GM19043 (cell line): Measurements from ENCODE around the gene GLB1L.
A peak's percentile ranks its signal among the peaks of the same experiment; 100 is the strongest.

Source experiments
- ATAC-seq: cut with Tn5 transposase; IDR thresholded peaks from one replicate; pipeline ENCODE4 v1.9.1; 2021; ENCODE audit warnings: low read depth; ENCODE audit not compliant: unreplicated experiment

Gene GLB1L

GRCh38 chr2:219228041-219228910 is 17.0 kb downstream of the GLB1L start:
- ATAC-seq: no peak

DNA sequence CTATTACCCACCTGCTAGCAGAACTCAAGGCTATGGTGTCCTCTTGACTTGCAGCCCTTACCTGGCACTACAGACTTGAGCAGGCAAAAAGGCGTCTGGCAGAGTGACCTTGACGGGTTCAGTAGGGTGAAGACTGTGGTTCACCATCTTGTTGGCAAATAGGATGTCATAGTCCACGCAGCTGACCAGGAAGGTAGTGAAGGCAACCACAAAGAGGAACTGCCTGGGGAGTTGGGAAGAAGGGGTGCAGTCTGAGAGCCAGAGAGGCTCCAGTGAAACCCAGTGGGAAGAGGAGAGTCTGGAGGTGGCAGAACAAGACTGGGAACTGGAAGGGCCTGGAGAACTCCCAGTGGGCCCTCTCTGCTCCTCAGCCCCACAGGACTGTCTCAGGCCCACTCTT is 19.9 kb downstream of the GLB1L start:
- no peak for ATAC-seq

DNA sequence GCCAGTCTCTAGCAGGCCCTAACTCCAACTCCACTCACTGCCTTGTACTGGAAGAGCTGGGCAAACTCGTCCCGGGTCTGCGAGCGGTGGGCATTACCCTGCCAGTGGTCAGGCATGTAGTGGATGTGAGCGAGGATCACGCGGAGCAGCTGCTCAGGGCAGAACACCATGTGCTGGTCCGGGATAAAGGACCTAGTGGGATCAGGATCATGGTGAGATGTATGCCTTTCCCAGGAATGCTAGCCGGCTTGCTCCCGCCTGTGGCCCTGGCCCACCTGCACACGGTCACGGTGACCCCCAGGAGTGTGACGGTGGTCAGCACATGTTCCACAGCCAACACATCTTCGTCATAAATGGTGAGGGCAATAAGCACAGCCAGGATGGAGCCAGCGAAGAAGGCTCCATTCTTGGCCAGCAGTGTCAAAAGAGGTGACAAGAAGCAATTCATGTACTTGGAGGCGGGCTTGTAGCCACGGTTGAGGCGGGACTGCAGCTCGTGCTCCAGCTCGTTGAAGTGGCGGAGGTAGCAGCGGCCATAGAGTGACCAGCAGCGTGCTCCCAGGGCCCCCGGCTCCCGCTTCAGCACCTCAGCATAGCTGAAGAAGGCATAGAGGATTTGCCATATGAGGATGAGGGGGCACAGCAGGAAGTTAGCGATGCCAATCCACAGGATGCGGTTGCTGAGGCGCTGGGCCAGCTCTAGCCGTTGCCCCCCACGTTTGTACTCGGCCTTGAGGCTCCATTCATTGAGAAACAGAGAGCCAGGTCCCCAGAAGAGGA is 21.2 kb downstream of the GLB1L start:
- no peak for ATAC-seq

DNA sequence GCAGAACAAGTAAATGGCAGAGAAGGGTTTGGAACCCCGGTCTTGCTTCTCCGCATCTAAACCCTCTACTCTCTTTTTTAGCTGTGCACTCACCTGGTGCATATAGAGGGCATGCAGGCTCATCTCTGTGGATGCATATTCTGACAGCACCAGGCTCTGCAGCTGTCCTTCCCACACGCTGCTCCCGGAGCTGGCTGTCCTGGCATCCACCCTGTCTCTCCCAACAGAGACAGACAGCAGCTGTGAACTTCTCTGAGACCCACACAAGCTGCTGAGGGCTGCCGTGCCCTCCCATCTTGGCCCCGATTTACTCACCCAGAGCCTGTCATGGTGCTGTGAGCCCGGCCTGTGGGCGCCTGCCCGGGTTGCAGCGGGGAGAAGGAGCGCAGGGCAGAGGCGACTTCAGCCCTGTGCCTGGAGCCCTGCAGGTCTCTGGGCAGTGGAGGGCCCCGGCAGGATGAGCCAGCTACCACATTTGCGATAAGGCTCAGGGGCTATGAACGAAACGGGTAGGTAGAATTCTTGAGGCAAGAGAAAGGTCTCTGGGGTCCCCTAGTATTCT is 23.2 kb downstream of the GLB1L start:
- no peak for ATAC-seq

- ATAC-seq: no peak
Observed at GRCh38 chr2:219220652-219221402, 24.4 kb downstream of the GLB1L start.

DNA sequence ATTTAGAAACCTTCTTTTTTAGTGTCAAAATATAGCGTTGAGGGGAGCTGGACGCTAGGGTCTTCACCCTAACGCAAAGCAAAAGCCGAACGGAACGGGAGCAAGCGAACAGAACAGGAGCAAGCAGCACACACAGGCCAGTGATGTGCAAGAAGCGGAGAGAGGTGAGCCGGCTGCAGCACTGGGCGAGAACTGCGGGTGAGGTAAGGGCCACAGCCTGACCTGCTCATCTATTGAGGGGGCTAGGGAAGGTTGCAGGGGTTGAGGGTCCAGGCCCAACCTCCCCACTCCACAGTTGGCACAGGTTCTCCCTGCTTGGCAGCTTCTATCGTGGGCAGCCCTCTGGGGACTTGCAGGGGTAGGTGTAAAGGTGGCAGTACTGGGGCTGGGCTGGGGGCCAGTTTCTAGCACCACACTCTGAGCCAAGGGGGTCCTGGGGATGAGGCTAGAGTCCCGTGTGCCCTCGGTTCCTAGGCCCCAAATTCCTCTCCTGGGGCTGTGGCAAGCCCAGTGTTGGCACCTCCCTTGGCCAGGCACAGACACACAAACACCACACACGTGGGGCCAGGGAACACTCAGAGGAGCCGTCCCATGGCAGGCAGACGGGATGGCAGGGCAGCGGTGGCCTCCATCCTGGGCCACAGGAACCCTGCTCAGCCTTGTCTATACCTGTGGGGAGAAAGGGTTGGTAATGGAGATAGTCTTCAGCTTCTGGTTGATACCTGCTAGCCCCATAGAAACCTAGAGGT is 25.3 kb downstream of the GLB1L start:
- ATAC-seq: no peak

DNA sequence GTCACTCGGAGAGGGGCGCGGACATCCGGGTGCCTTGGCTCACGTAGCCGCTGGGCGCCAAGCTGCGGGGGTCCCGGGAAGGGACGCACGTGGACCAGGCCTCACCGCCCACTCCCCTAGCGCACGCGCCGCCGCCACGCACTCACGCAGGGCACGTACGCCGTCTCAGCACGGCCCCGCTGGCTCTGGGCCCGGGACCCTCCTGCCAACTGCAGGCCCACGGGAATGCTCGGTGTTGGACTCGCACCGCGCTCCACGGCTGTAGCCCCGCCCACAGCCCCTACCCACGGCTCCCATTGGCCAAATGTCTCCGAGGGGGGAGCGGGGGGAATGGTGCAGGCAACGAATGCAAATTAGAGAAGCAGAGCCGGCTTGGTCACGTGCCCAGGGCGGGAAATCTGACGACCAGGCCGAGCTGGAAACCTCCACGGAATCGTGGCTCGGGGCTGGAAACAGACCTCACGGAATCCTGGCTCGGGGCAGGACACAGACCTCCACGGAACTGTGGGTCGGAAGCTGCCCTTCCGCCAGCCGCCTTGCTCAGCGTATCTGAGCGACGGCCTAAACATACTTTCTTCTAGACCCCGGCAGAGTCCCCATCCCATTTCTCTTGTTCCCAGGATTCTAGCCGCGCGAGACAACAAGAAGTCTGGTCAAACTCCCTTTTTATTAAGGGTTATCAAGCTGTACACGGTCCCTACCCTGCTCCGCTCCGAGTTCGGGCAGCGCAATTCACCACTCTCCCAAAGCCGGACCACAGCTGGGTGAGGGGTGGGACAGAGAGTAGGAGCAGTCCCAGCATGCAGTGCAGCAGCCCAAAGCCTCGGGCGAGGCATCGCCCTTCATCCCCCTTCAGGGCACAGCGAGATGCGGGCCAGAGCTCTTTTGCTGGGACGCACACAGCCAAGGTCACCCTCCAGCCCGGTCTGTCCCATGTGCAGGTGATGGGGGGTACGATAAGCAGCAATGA is 26.2 kb downstream of the GLB1L start, which contains the start of gene ABCB6:
Gene ABCB6, minus strand, starts transcription at position 227 of the 970 bp plus-strand sequence. CDS start 285 bp downstream, outside the sequence.
- ATAC-seq: peak; percentile 76

DNA sequence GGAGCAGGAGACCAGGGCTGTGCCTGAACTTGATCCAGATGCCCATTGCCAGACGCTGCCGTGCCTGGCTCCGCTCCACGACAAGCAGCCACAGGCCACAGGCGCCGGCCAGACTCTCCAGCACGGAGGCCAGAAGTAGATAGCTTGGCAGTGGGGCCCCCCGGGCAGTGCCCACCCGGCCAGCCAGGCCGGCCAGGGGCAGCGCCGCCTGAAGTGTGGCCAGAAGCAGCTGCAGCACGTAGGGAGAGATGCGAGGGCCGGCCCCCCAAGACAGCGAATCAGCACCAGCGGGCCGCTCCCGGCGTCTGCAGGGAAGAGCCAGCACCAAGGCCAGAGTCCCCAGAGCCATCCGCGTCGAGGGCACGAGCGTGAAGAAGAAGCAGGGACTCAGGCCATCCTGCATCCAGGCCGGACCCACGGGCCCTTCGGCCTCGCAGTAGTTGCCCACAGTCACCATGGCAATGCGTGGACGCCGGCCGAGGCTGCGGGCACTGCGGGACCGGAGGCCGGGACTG is 27.0 kb downstream of the GLB1L start:
- ATAC-seq: peak; percentile 17

- ATAC-seq: no peak
Observed at GRCh38 chr2:219216535-219216915, 28.7 kb downstream of the GLB1L start.

DNA sequence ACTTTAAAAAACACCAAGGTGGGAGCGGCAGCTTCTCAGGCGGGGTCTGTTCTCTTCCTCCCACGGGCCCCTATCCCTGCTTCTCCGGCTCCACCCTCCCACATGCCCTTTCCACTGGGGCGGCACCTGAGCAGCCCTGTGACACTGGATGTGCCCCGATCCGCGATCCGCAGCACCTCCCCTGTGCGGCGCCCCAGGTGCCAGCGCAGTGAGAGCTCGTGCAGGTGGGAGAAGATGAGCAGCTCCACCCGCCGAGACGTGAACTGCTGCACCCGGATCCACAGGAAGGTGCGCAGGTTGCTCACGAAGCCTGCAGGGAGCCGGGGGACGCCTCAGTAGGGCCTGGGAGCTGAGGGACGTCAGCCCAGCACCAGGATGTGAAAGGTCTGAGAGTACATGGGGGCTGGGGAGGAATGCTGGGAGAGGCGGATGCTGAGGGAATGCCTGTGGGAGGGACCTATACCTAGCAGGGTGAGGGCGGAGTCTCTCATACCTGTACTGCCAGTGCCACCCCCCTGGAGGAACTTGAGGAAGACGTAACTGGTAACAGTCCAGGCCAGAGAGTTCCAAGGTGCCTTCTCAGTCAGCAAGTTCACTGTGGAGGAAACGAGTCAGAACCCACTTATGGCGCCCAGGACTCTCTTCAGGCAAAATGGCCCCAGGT is 29.2 kb downstream of the GLB1L start:
- no peak for ATAC-seq

- no peak for ATAC-seq
Observed at GRCh38 chr2:219214786-219215185, 30.5 kb downstream of the GLB1L start.

GRCh38 chr2:219214141-219214540 is 31.1 kb downstream of the GLB1L start:
- no peak for ATAC-seq

GRCh38 chr2:219213486-219214071 is 31.7 kb downstream of the GLB1L start:
- no peak for ATAC-seq

DNA sequence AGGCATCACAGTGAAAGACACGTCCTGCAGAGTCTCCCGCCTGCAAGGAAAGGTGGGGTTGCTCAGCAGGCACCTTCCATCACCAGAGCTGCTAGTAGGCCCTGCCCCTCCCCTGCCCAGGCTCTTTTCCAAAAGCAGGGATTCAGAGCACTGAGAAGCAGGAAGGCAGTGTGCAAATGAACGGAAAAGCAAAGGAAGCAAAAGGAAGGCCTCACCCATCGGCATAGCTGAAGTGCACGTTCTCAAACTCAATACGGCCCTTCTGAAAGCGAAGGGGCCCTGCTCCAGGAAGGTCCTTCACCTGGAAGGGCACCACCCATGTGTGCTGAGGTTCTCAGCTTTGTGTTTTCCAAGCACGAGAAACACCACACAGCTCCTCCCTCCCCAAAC is 32.2 kb downstream of the GLB1L start:
- no peak for ATAC-seq

DNA sequence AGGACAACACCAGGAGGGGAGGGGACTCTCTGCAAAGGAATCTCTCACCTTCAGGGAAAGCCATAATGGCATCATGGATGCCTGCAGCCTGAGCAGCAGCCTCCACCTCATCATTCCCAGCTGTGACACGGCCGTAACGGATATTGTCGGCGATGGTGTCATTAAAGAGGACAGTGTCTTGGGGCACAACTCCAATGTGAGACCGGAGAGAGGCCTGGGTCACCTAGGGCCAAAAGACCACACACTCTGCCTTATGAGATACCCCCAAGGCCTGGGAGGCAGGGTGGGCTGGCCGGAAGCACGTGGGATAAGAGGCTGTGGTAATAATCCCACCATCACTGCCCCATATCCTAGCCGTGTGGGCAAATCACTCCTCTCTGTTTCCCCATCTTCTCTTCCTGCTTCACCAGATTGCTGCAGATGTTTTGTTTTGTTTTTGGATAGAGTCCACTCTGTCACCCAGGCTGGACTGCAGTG is 34.3 kb downstream of the GLB1L start:
- no peak for ATAC-seq

- ATAC-seq: no peak
Observed at GRCh38 chr2:219210196-219210885, 34.9 kb downstream of the GLB1L start.
